Right renal cortex interstitium (tissue), 3 donors: ENCODE results near the gene CSMD2. TPM values are rescaled to one million over a fixed set of nuclear protein-coding genes. Genes with fewer than 3 reads are reported as not detected.
A peak's percentile ranks its signal among the peaks of the same experiment; 100 is the strongest.

Experiments
- DNase-seq, 3 donors: peaks; one replicate each; pipeline ENCODE4 v3.0.0-alpha.2; 2013; ENCODE audit warnings: low read depth in 3 of 3, low spot score in 2 of 3
- polyA plus RNA-seq, 3 donors: library from polyadenylated mRNA; unstranded; fragments of 120-200 nt; gene quantifications; one replicate each; pipeline ENCODE4 v1.2.1, GENCODE V29; 2013; ENCODE audit not compliant: insufficient read length in 3 of 3

The CSMD2 gene
- polyA plus RNA-seq, 3 donors: 0.78 to 1.1 (median 0.92) TPM

DNA sequence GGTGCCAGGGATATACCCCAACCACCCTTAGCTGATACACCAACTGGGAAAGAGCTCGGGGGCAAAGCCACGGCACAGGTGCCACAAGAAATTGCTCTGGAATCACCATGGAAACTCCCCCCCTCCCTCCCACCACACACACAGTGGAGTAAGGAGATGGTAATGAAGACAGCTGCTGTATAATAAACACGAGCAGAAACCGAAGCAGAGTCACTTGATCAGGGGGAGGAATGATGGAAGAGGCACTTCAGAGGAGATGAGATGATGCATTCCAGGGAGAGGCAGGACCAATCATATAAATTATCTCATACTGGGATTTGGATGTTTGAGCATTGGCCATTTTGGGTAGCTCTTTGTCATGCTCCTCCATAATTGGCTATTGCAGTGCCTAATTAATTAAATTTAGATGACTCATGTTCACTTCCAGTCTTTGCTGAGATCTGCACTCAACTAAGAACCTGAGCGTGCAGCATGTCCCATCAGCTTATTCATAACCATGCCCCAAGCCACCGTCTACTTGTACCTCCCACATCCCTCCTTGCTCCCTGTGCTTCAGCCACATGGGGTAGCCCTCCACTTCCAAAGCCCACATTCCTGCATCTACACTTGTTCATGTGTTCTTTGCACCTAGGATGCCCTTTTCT lies 503.1 kb downstream of the CSMD2 start:
- no peak for DNase-seq

DNA sequence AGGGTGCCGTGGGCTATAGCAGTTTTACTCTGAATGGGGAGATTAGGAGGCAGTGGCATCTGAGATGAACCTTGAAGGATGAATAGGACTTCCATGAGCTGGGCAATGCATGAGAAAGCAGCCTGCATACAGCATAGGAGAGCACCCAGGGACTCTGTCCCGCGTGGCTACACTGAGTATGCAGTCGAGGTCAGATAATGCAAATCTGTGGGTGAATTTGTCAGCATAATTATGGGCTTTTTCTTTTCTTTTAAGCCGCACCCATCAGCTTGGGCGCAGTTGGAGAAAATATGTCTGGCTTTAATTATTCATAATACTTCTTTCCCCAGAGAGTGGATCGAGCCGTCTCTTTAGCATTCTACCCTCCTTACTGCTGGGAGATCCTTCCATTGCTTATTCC lies 504.1 kb downstream of the CSMD2 start:
- DNase-seq: no peak

DNA sequence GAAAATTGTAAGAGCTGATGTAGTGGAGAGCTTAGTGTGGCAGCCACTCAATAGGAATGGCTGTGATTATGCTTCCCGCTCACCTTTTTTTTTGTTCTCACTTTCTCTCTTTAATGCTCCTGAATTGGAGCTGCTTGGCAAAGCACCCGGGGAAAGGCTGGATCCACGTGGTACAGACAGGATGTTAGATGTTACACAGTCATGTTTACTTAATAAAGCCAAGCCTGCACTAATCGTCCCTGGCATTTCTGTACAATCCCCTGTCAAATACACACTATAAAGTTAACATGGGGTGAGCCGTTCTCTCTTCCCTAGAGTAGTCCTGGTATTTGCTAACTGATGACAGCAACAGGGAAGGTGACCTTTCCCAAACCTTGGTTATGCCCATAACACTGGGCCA lies 504.8 kb downstream of the CSMD2 start:
- DNase-seq: no peak

DNA sequence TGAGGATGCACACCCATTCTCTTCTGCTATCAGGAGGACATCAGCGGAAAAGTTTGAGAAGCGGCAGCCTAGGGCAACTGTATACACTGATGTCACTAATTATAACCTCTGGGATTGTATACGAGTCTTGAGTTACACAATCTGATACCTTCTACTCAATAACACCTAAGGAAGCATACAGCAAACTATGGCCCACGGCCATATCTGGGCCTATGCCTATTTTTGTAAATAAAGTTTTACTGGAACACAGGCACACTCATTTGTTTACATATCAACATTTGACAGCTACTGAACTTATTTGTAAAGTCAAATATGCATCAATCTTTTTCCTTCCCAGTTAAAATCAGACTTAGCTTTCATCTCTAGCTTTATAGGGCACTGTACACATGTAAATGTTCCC lies 505.4 kb downstream of the CSMD2 start:
- DNase-seq: no peak

DNA sequence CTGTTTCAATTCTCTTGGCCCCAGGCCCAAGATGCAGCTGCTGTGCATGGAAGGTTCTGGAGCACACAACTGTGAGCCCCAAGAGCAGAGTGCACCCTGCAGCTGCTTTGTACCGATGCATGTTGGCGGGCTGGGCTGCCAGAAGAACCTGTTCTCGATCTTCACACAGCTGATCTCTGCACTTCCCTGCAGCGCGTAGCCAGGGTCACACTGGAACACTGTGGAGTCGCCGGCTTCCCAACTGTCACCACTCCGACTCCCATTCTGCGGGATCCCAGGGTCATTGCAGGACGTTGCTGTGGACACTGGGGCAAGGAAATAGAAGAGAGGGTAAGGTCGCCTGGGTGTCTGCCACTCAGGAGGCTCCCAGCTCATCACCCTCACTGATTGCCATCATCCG lies 507.2 kb downstream of the CSMD2 start:
- DNase-seq: no peak

DNA sequence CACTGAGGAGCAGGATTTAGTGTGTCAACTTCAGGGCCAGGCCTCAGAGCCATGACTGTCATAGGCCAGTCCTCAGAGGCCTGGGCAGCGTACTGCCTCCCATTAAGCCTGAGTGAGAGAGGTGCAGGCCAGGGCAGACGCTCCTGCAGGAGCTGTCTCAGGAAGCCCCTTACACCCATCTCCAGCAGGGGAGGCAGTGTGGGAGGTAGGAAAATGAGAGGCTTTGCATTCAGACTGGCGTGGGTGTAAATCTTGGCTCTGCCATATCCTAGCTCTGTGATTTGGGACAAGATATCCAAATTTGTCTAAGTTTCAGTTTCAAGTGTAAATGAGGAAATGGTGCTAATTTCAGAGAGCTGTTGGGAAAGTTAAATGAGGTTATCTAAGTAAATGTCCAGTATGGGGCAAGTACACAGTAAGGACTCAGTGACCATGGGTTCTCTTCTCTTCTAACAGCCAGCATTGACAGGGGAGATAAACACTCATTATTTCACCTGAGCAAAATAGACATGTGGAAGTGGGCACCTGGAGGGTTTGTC lies 508.5 kb downstream of the CSMD2 start:
- DNase-seq: no peak

DNA sequence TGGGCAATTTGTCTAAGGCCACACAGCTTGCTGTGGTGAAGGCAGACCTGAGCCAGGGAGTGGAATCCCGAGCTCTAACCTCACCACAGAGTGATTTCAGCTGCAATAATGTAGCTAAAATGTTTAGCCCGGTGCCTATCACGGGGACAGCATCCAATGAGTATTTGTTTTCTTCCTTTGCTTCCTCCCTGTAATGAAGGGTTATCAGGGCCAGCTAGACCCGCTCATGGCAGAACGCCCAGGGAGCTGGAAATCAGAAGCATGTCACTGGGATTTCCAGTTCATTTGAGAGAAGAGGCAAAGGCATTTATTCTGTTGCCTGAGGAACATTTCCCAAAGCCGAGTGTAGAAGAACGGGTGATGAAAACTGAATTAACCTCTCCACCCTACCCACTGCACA lies 509.5 kb downstream of the CSMD2 start:
- DNase-seq: no peak

DNA sequence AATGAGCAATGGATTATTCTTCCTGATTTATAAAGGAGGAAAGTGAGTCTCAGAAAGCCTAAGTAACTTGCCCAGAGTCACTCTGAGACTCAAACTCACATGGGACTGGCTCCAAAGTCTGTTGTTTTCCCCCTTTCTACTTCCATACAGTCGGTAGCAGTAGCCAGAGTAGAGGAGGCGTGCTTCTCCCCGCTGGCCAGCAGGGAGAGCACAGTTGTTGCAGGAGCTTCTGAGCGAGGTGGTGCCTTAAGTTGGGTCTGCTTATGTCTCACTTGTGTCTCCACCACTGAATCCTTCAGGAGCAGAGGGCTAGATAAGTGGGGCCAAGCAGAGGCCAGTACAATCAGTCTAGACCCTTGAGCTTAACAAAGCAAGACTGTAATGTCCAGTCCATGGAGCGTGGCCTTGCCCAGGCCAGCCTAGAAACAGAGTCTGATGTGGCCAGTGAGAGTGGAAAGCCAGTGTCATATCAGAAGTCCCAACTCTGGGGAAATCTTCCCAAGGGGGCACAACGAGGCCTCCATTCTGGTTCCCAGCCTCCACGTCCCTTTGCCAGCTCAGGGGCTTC lies 510.7 kb downstream of the CSMD2 start:
- no peak for DNase-seq

DNA sequence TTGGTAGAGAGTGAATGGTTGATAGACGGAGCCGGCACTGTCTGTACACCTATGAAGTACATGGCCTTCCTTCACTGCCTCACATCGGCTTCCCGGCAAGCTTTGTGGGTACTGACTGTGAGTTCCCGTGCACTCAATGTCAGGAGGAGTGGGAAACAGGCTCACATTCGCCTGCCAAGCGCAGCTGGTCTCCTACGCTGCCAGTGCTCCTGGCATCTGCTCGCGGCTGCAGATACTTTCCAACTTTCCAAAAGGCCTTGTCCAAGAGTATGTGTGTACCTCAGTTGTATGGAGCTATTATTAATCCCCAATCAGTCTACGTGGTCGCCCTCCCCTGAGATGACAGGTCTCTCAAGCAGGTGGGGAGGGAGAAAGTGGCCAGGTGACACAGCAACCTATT lies 511.8 kb downstream of the CSMD2 start:
- no peak for DNase-seq

DNA sequence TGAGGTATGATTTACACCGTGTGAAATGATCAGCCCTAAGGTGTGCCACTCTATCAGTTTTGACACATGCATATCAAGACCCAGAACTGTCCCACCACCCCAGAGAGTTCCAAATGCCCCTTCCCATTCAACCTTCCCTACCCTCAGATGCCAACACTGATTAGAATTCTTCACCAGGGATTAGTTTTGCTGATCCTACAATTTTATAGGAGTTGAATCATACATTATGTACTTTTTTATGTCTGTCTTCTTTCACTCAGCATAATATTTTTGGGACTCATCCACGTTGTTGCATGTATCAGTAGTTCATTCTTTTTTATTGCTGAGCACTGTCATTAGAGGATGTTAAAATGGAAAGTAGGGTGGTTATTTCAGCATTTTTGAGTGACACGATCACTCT lies 514.3 kb downstream of the CSMD2 start:
- no peak for DNase-seq

DNA sequence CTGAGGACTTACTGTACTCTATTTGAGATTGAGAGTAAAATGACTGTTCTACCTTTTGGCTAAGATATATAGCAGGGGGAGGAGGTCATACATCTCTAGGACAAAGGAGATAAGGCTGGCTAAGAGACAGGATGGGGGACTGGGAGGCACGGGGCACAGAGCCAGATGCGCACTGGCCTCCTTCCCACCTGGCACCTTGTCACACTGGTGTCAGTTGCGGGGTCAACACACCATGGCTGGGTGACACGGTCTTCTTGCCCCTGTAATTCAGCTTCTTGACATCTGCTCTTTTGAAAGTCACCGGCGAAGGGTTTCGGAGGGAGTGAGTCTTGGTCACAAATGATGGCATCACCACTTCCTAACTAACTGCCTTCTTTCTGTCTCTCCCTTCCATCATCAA lies 515.3 kb downstream of the CSMD2 start:
- no peak for DNase-seq

DNA sequence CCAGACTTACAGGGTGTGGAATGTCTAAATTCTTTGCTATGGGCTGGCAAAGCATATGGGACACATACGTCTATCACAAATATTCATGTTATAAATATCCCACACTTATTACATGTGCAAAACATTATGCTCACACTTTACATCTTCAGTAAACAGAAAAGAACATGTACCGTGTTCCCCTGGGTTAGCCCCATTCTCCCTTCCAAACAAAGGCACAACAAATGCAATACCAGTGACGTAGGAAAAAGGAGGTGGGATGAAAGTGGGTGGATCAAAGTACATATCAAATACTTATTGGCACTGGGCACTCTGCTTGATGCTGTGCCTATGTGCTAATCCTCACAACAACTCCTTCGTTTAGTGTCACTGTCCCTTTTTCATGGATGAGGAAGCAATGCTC lies 521.8 kb downstream of the CSMD2 start:
- DNase-seq: no peak

DNA sequence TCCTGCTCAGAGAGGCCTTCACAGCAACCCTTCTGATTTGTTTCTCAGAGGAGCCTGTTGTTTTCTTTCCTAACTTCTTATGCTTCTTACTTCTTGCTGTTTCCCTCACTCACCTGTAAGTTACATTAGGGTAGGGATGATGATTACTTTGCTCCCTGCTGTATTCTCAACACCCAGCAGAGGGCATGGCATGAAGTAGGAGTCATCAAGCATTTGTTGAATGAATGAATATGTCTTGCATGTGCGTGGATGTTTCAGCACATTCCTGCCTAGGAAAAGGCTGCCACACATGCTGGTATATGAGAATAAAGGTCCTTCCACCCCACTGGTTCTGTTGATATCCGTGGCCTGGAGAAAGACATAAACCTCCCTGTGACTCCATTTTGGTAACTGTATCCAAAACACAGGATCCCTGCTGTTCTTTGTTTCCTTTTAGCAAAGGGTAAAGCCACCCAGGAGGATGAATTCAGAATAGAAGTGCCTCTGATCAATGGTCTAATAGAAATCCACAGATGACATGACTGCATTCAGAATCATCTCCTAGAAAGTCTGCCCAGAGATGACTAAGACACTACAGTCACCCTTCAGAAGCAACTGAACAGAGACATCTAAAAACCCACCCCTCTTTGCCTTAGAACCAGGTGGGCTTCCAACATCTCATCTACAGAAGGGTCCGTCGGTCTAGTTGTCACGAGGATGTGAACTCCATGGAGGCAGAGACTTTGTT lies 523.8 kb downstream of the CSMD2 start:
- no peak for DNase-seq

DNA sequence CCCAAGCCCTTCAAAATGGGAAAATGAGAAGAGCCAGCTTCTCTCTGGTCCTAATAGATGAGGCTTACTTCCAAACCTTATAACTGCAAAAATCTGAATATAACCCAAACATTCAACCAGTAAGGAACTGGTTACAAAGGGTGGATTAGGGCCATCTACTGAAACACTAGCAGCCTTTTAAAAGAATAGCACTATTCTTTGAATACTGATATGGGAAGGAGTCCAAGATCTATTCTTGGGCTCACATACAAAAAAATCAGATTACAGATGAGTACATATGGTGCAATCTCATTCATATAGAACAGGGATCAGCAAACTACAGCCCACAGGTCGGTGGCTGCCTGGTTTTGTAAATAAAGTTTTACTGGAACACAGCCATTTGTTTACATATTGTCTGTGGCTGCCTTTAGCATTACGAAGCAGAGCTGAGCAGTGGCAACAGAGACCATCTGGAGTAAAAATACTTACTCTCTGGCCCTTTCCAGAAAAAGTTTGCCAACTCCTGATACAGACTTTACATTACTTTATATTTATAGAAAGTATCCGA lies 524.8 kb downstream of the CSMD2 start:
- no peak for DNase-seq

DNA sequence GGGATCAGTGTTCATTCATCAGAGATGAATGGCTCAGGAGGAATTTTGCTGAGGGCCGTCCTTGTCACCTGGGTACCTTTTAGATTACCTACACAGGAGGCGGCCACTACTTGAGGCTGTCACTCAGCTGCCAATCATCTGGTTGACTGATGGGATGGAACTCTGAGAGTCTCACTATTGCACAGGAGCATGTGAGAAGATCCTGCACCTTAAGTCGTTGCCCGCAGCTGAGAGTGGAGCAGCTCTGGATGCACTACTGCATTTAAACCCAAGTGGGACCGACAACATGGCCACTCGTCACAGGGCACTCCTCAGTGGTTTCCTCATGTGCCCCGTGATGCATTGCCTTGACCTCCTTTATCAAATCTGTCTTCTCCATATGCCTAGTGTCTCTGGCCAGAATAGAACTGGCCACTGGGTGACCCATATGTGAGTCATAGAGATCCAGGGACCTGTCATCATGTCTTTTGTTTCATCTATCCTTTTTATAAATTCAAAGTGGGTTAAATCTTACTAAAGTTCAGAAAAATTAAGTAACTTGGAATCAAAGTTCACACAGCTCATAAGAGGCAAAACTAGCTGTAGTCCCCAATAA lies 527.1 kb downstream of the CSMD2 start:
- no peak for DNase-seq

DNA sequence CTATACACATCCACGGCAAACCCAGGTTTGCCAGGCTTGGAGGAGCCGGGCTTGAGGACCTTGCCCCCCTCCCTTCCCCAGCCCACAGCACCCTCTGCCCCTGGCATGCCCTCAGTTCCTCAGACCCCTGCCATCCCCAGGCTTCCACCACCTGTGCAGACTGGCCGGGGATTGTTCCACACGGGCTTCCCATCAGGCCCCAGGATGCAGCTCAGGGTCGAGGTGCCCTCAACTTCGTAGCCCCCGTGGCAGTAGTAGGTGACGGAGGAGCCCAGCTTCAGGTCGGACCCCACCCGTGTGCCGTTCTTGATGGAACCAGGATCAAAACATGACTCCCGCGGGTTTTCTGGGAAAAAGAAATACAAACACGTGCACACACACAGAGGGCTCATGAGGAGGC lies 528.8 kb downstream of the CSMD2 start:
- DNase-seq: no peak

DNA sequence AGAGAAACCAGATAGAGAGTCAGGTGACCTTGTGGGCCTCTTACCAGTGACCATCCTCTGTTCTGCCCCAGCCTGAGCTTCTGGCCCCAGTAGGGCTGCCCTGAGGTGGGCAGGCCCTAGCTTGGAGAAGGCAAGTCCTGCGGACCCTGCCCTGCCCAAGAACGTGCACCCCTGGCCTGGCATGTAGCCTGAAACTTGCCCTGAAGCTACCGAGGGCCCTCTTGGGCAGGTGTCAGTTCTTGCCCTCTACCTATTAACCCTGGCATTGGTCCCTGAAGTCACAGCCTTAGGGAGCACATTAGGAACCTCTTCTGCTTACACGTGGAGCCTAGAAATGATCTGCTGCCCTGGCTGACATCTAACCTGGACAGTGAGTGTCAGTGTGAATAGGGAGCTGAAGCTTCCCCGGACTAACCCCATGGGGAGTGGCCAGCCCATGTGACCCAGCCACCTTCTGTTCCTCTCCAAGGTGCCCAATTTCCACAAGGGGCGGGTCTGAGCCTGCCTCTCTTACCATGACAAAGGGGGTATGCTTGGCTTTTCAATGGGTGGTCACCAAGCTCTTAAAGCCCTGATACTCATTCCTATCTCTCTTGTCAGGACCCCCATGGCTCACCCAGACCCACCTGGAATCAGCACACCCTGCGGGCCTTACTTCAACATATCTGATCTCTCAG lies 529.6 kb downstream of the CSMD2 start:
- DNase-seq: no peak

DNA sequence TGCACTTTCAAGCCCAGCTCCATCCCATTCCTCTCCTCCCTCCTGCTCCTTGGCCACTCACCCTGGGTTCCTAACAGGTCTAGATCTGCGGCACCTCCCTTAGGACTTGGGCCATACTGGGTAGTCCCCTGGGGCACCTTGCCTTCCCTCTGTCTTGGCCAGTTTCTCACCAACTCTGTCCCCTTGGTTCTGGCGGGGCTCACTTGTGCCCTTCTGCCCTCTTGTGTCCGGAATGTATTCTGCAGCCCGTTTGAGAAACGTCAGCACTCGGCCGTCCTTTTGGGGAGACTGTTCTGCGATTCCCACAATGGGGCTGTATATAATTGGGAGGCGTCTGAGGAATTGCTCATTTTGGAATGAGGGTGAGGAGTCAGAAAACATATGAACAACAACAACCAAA lies 530.2 kb downstream of the CSMD2 start:
- DNase-seq: peak; percentile 6 to 35 (median 9)

DNA sequence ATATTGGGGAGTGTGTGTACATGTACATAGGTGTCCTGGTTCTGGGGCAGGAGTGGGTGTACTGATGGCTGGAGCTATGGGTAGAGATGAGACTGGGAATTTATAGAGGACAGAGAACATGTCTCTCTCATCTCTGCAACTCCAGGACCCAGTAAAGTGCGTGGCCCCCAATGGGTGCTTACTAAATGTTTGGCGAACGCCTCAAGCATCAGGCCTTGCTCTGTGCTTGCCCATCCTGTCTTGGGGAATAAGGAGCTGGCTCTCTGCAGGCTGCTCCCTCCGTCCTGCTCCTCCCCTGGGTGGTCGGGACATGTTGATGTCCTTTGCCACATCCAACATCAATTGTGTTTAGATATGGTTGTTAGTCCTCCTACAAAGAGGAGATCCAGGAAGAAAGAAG lies 530.9 kb downstream of the CSMD2 start:
- no peak for DNase-seq

DNA sequence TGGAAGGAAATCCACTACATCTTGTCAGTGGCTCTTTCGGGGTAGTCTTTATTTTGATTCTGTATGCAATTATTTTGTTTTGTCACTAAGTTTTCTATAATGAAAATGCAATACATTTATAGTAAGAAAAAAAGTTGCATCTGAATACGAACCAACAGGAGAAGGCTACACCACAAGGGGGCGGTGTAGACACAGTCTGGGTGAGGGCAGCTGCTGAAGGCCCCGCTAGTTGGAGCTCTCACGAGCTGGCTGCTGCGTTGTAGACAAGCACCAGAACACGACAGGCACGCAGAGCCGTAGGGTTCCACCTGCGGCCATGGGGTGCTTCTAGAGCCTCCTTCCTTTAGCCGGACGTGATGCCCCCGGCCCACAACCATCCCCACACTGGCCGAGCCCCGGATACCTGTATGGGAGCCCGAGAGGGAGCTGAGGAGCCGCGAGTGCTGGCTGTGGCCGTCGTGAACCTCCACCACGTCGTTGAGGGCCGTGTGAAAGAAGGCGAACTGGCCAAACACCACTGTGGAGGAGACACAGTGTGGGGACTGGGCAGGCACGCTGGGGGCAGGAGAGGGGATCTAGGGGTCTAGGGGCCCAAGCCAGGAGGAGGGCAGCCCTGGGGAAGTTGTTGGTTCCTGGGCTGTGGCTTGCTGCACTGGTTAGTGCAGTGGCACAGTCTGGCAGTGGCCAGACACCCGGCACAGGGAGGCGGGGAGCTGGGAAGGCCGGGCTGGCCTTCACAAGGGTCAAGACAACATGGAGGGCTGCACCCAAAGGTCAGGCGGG lies 531.8 kb downstream of the CSMD2 start:
- peak; percentile 65 to 72 (median 69) for DNase-seq
